Measurements from ENCODE around the gene KCNK2.

GRCh38 chr1:215115760-215116159 is 33.2 kb downstream of the KCNK2 start:
- TF ChIP-seq CTCF (IDR thresholded peaks at IDR 0.05; ENCODE audit: poor library complexity) (no peak), EZH2 (IDR thresholded peaks at IDR 0.05; ENCODE audit: borderline replicate concordance) (no peak), EZH2phosphoT487 (IDR thresholded peaks at IDR 0.05; ENCODE audit: low read depth, severe bottlenecking, unreplicated experiment) (no peak)

Data from hepatocyte (in vitro differentiated cells).